Neural cell (in vitro differentiated cells): ENCODE data around the gene DGKZ. TPM values are rescaled to one million over a fixed set of nuclear protein-coding genes. Genes with fewer than 3 reads are reported as not detected.

Source experiments
- H2AFZ ChIP-seq: fragments of 200-600, 300-800 bp; sonication (generic), shearing (Covaris generic); 2 replicates; pipeline ENCODE4 v1.6.0; 2014; ENCODE audit warnings: low read depth, mild to moderate bottlenecking, antibody characterized with exemption, low read length, moderate library complexity
- H3F3A ChIP-seq: fragments of 200-600 bp; shearing (Covaris generic); 2 replicates; pipeline ENCODE4 v1.6.1; 2016; ENCODE audit warnings: mild to moderate bottlenecking, moderate library complexity, mixed read lengths, antibody characterized with exemption, low read length; ENCODE audit not compliant: insufficient read depth, poor library complexity, severe bottlenecking
- H3K27ac ChIP-seq: fragments of 200-600, 300-800 bp; sonication (generic), shearing (Covaris generic); 2 replicates; pipeline ENCODE4 v1.5.1; 2014; ENCODE audit warnings: mild to moderate bottlenecking, low read length, moderate library complexity
- H3K27me3 ChIP-seq: fragments of 300-800, 200-600 bp; sonication (generic), shearing (Covaris generic); 2 replicates; pipeline ENCODE4 v1.6.0; 2014; ENCODE audit warnings: mild to moderate bottlenecking, low read depth, low read length, moderate library complexity; ENCODE audit not compliant: insufficient read depth
- H3K36me3 ChIP-seq: fragments of 300-800, 200-600 bp; sonication (generic), shearing (Covaris generic); 2 replicates; pipeline ENCODE4 v1.5.1; 2014; ENCODE audit warnings: mild to moderate bottlenecking, antibody characterized with exemption, low read length, moderate library complexity; ENCODE audit not compliant: insufficient read depth
- H3K4me2 ChIP-seq: fragments of 300-800, 200-600 bp; sonication (generic), shearing (Covaris generic); 2 replicates; pipeline ENCODE4 v1.6.0; 2014; ENCODE audit warnings: mild to moderate bottlenecking, low read length
- H3K4me3 ChIP-seq: fragments of 300-800, 200-600 bp; sonication (generic), shearing (Covaris generic); 2 replicates; pipeline ENCODE4 v1.5.1; 2014; ENCODE audit warnings: mild to moderate bottlenecking, low read length, moderate library complexity
- H3K79me2 ChIP-seq: fragments of 200-600 bp; shearing (Covaris generic); replicated peaks from 2 replicates; pipeline ENCODE4 v1.6.0; 2014; ENCODE audit warnings: mild to moderate bottlenecking, low read length, moderate library complexity; ENCODE audit not compliant: insufficient read depth
- H3K9ac ChIP-seq: fragments of 300-800, 200-600 bp; sonication (generic), shearing (Covaris generic); 2 replicates; pipeline ENCODE4 v1.6.1; 2016; ENCODE audit warnings: mild to moderate bottlenecking, low read length, mixed read lengths
- H3K9me2 ChIP-seq: fragments of 200-600 bp; shearing (Covaris generic); 2 replicates; pipeline ENCODE4 v1.6.1; 2016; ENCODE audit warnings: mild to moderate bottlenecking, low read length, mixed read lengths; ENCODE audit not compliant: insufficient read depth
- H3K9me3 ChIP-seq: fragments of 200-600, 300-800 bp; sonication (generic), shearing (Covaris generic); 2 replicates; pipeline ENCODE4 v1.6.1; 2016; ENCODE audit warnings: mild to moderate bottlenecking, mixed run types, low read length, moderate library complexity, mixed read lengths
- H4K20me1 ChIP-seq: fragments of 200-600 bp; shearing (Covaris generic); 2 replicates; pipeline ENCODE4 v1.6.1; 2016; ENCODE audit warnings: mild to moderate bottlenecking, mixed run types; ENCODE audit not compliant: insufficient read depth
- EP300 ChIP-seq: fragments of 450-650 bp; conservative IDR thresholded peaks from 2 replicates; pipeline ENCODE4 v1.6.1; 2014; ENCODE audit warnings: antibody characterized with exemption, mild to moderate bottlenecking, moderate library complexity; ENCODE audit not compliant: poor library complexity, severe bottlenecking
- EZH2 ChIP-seq: fragments of 200-600, 300-800 bp; shearing (Covaris generic), sonication (generic); IDR thresholded peaks from 2 replicates; pipeline ENCODE4 v1.6.1; 2014; ENCODE audit warnings: antibody characterized with exemption, low read length, borderline replicate concordance, mild to moderate bottlenecking; ENCODE audit not compliant: insufficient read depth, poor library complexity, severe bottlenecking
- MXI1 ChIP-seq: fragments of 450-650 bp; conservative IDR thresholded peaks from 2 replicates; pipeline ENCODE4 v1.6.1; 2014; ENCODE audit warnings: antibody characterized with exemption, mild to moderate bottlenecking; ENCODE audit not compliant: poor library complexity, severe bottlenecking
- POLR2AphosphoS5 ChIP-seq: IDR thresholded peaks from 2 replicates; pipeline ENCODE4 v1.6.1; 2012
- RAD21 ChIP-seq: fragments of 450-650 bp; conservative IDR thresholded peaks from 2 replicates; pipeline ENCODE4 v1.6.1; 2014; ENCODE audit warnings: antibody characterized with exemption, mild to moderate bottlenecking, moderate library complexity
- SMC3 ChIP-seq: fragments of 450-650 bp; conservative IDR thresholded peaks from 2 replicates; pipeline ENCODE4 v1.6.1; 2014; ENCODE audit warnings: antibody characterized with exemption, mild to moderate bottlenecking, moderate library complexity; ENCODE audit not compliant: poor library complexity
- TAF1 ChIP-seq: IDR thresholded peaks from 2 replicates; pipeline ENCODE4 v1.6.1; 2012; ENCODE audit warnings: low read depth
- polyA plus RNA-seq: library from polyadenylated mRNA; depleted of rRNA; stranded (reverse); fragments of >200 nt; gene quantifications from 2 replicates; pipeline ENCODE4 v1.2.3, GENCODE V29; 2014
- TF ChIP-seq, protein P1 (sequence below): fragments of 450-650 bp; IDR thresholded peaks from 2 replicates; pipeline ENCODE4 v1.5.1; 2014; ENCODE audit warnings: antibody characterized with exemption, mild to moderate bottlenecking, moderate library complexity; ENCODE audit not compliant: poor library complexity, severe bottlenecking
- TF ChIP-seq, protein P2 (sequence below): IDR thresholded peaks from 2 replicates; pipeline ENCODE4 v1.6.1; 2012; ENCODE audit warnings: borderline replicate concordance

DGKZ gene
- polyA plus RNA-seq, 1 donor from 2014 or later = 55.7 TPM

DNA sequence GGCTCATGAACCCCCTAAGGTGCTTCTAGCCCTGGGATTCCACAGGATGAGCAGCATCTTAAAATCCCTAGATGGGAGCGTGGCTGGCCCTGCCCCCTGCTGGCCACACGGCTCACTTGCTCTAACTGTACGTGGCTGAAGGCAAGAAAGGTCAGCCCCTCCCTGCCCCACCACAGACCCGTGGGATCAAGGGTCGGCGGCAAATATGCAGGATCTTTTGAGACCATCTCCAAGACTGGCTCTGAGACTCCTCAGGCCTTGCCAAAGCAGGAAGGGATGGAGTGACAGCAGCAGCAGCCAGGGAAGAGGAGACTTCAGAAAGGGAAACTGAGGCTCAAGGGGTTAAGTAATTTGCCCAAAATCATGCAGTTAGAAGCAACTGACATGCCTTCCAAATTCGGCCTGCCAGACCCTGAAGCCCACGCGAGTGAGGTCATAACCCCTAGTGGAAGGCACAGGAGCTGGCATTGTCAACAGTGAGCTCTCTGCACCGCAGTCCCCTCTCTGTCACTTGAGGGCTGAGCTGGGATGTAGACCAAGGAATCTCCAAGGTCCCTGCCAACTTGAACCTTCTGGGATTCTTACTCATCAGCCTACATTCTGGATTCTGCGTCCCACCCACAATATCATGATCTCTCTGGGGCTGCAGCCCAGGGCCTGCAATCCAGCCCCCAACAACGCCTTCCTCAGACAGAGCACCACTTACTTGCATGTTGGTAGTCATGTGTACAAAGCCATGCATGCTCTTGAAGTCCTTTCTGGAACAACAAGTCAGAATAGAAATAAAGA is 38.4 kb upstream of the DGKZ start:
- Histone ChIP-seq H3K27ac (no peak overlapping the region), H3F3A (no peaks in the 10 kb centered on the region), H3K9me3 (no peaks in the 10 kb centered on the region), H3K4me2 (no peak overlapping the region), H3K4me3 (no peak overlapping the region), H2AFZ (no peak overlapping the region), H3K9me2 (no peaks in the 10 kb centered on the region), H3K79me2 (no peaks in the 10 kb centered on the region), H3K27me3 (no peaks in the 10 kb centered on the region), H3K9ac (no peak overlapping the region), H3K36me3 (no peaks in the 10 kb centered on the region), H4K20me1 (no peaks in the 10 kb centered on the region)
- TF ChIP-seq RAD21 (peak; percentile 75), EZH2 (no peak), SMC3 (peak; percentile 77), POLR2AphosphoS5 (no peak)
- TF ChIP-seq, protein P1, sequence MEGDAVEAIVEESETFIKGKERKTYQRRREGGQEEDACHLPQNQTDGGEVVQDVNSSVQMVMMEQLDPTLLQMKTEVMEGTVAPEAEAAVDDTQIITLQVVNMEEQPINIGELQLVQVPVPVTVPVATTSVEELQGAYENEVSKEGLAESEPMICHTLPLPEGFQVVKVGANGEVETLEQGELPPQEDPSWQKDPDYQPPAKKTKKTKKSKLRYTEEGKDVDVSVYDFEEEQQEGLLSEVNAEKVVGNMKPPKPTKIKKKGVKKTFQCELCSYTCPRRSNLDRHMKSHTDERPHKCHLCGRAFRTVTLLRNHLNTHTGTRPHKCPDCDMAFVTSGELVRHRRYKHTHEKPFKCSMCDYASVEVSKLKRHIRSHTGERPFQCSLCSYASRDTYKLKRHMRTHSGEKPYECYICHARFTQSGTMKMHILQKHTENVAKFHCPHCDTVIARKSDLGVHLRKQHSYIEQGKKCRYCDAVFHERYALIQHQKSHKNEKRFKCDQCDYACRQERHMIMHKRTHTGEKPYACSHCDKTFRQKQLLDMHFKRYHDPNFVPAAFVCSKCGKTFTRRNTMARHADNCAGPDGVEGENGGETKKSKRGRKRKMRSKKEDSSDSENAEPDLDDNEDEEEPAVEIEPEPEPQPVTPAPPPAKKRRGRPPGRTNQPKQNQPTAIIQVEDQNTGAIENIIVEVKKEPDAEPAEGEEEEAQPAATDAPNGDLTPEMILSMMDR = peak; percentile 78

DNA sequence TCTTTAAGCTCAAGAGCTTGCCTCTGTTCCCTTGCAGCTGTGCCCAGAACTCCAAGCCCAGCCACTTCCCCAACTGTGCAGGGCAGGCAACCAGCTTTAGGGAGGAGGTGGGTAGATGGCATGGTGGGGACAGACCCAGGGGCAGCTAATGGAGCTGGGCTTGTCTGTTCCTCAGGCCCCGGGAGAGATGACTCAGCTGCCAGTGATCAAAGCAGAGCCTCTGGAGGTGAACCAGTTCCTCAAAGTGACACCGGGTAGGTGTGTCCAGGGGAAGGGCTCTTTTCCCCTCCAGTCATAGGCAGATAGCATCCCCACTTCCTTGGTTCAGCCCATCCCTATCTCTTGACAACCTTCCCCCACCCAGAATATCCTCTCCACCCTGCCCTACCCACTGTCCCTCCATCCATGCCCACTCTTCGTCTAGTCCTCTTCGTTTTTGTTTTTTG is 37.4 kb upstream of the DGKZ start:
- no peaks in the 10 kb centered on the region for H3K79me2 ChIP-seq
- no peaks in the 10 kb centered on the region for H4K20me1 ChIP-seq
- no peaks in the 10 kb centered on the region for H3K27me3 ChIP-seq
- no peak overlapping the region for H3K4me3 ChIP-seq
- no peak overlapping the region for H3K4me2 ChIP-seq
- no peaks in the 10 kb centered on the region for H3K9me2 ChIP-seq
- no peak overlapping the region for H3K9ac ChIP-seq
- no peak overlapping the region for H2AFZ ChIP-seq
- no peaks in the 10 kb centered on the region for H3K36me3 ChIP-seq
- H3K27ac ChIP-seq = no peak overlapping the region
- no peaks in the 10 kb centered on the region for H3K9me3 ChIP-seq
- no peak for TF ChIP-seq POLR2AphosphoS5
- TF ChIP-seq SMC3 = no peak
- TF ChIP-seq, protein P2, sequence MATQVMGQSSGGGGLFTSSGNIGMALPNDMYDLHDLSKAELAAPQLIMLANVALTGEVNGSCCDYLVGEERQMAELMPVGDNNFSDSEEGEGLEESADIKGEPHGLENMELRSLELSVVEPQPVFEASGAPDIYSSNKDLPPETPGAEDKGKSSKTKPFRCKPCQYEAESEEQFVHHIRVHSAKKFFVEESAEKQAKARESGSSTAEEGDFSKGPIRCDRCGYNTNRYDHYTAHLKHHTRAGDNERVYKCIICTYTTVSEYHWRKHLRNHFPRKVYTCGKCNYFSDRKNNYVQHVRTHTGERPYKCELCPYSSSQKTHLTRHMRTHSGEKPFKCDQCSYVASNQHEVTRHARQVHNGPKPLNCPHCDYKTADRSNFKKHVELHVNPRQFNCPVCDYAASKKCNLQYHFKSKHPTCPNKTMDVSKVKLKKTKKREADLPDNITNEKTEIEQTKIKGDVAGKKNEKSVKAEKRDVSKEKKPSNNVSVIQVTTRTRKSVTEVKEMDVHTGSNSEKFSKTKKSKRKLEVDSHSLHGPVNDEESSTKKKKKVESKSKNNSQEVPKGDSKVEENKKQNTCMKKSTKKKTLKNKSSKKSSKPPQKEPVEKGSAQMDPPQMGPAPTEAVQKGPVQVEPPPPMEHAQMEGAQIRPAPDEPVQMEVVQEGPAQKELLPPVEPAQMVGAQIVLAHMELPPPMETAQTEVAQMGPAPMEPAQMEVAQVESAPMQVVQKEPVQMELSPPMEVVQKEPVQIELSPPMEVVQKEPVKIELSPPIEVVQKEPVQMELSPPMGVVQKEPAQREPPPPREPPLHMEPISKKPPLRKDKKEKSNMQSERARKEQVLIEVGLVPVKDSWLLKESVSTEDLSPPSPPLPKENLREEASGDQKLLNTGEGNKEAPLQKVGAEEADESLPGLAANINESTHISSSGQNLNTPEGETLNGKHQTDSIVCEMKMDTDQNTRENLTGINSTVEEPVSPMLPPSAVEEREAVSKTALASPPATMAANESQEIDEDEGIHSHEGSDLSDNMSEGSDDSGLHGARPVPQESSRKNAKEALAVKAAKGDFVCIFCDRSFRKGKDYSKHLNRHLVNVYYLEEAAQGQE = no peak
- no peak for TF ChIP-seq RAD21
- no peak for TF ChIP-seq TAF1
- TF ChIP-seq, protein P1 = no peak
- TF ChIP-seq MXI1 = no peak
- no peak for TF ChIP-seq EZH2
- no peak for TF ChIP-seq EP300
- H3F3A ChIP-seq = no peaks in the 10 kb centered on the region
